OCI-LY7 (cell line): ENCODE measurements around the gene HIF1A.

Experiments
- CTCF ChIP-seq: fragments of 200-600 bp; sonication (generic); conservative IDR thresholded peaks from 2 replicates; pipeline ENCODE4 v1.5.1; 2014; ENCODE audit warnings: mild to moderate bottlenecking, antibody characterized with exemption, low read length, moderate library complexity, mixed read lengths
- EZH2phosphoT487 ChIP-seq: fragments of 200-600 bp; sonication (generic); IDR thresholded peaks from 2 replicates; pipeline ENCODE4 v1.6.1; 2018; ENCODE audit warnings: low read depth, borderline replicate concordance, mild to moderate bottlenecking, mixed run types, antibody characterized with exemption, low read length, moderate library complexity, mixed read lengths

GRCh38 chr14:61656341-61656740, 39.0 kb upstream of the HIF1A start:
- no peak for TF ChIP-seq CTCF
- TF ChIP-seq EZH2phosphoT487: no peak
